HG02943 (cell line): Measurements from ENCODE around the gene GPR65.

Experiments
- ATAC-seq: cut with Tn5 transposase; IDR thresholded peaks from one replicate; pipeline ENCODE4 v1.9.1; 2021; ENCODE audit warnings: mild to moderate bottlenecking, low read depth, moderate library complexity; ENCODE audit not compliant: unreplicated experiment

GPR65 gene, protein sequence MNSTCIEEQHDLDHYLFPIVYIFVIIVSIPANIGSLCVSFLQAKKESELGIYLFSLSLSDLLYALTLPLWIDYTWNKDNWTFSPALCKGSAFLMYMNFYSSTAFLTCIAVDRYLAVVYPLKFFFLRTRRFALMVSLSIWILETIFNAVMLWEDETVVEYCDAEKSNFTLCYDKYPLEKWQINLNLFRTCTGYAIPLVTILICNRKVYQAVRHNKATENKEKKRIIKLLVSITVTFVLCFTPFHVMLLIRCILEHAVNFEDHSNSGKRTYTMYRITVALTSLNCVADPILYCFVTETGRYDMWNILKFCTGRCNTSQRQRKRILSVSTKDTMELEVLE

DNA sequence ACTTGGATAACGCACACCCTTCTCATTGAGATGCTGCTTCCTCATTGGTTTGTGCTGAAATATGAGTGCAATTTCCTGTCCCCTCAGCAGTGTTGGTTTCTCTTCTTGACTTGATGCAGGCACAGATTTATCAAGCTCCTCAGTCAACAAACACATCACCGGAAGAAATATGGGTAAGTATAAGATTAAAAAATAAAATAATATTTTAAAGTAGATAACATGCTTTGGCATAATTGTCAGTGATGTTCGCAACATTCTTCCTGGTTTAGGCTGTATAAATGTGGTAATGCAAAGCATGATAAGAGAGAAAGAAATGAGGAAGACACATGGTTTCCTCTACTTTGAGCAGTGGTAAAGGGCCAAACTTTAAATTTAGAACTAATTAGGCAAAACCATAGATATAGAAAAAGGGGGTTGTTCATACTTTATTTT, at the start of gene GPR65:
TSS of gene GPR65 (plus strand) at position 86 of the 432 bp plus-strand sequence. CDS start 5,713 bp downstream, outside the sequence.
- peak; percentile 68 for ATAC-seq

DNA sequence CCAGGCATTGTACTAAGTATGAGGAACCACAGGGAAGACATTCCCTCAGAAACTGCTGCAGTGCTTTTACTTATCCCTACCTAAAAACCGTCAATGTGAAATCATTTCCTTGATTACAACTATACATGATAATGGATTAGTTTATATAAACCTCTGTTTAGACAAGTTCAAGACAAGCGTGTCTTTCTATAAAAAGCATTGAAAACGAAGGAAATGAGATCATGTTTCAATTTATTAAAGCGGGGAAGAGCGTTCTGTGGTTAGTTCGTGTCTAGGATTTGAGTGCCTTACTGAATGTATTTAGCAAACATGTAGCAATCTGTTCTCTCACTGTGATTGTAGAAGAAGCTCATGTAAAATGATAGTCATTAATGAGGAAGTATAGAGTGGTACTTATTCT, 49.4 kb upstream of the GPR65 start:
- ATAC-seq = no peak

DNA sequence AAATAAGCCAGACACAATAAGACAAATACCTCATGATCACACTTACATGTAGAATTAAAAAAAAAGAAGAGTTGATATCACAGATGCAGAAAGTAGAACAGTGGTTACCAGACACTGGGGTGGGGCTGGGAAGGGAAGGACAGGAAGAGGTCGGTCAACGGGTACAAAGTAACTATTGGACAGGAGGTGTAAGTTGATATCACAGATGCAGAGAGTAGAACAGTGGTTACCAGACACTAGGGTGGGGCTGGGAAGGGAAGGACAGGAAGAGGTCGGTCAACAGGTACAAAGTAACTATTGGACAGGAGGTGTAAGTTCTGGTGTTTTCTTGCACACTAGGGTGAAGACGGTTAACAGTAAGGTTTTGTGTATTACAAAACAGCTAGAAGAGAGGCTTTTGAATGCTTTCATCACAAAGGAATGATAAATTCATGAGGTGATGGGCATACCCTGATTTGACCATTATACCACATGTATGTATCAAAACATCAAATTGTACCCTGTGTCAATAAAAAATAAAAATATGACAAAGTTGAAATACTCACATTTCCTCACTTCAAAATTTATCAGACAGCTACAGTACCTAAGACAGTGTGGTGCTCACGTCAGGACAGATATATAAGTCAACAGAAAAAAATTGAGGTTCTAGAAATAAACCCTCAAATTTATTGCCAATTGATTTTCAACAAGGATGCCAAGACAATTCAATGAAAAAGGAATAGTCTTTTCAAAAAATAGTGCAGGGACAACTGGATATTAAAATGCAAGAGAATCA, 44.7 kb upstream of the GPR65 start:
- no peak for ATAC-seq

DNA sequence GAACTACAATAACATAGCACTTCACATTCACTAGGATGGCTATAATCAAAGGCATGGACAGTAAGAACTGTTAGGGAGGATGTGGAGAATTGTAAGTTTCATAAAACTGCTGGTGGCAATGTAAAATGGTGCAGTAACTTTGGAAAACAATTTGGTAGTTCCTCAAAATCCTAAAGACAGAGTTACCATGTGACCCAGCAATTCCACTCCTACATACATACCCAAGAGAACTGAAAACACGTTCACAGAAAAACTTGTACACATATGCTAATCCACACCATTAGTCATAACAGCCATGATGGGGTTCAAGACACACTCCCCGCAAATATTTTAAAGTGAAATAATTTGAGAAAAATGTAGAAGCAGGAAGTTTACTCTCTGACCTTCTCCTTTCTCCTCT, 43.7 kb upstream of the GPR65 start:
- ATAC-seq = no peak

DNA sequence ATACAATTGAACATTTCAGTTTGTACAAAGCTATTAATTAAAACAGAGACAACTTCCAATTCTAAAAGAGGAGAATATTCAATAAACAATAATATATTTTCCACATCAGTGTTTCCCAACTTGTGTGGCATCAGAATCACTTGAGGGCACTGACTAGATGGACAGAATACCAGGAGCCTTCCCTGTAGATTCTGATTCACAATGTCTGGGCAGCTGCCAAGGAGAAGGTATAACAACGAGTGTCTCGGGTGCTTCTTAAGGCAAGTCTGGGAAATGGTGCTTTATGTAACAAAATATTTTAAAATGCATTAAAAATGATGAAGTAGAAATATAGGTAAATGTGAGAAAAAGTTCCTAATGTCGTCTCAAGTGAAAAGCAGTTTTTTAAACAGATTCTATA, 38.1 kb upstream of the GPR65 start:
- no peak for ATAC-seq

DNA sequence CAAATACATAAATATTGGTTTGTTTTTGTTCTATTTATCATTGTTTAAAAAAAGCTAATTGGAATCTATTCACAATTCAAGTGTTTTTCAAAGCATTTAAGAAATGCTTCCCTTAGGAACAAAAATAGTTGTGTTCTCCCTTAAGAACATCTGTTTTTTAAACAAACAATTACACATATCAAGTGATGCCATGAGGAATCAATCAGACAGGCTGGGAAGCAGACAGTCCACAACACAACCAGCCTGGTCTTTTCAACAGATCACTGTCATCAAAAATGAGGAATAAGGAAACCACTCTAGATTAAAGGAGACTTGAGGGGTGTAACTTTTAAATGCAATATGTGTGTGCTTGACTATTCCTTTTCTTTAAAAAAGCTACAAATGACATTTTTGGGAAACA, 37.4 kb upstream of the GPR65 start:
- no peak for ATAC-seq

DNA sequence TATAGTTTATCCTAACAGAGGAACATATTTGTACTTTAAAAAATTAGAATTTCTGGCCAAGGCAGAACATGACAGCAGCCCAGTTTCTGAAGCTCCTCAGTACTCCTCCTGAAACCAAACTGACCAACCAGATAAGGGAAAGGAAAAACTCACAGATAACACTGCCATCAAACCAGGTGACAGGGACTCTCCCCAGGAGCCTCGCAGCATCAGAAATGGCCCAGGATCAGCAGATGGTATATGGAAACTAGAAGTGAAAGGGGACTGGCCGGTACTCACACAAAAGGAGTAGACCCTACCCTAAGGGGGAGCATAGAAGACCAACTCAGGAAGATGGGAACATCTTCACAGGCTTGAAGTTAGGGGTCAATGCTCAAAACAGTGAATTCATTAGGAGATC, 33.9 kb upstream of the GPR65 start:
- ATAC-seq = no peak

DNA sequence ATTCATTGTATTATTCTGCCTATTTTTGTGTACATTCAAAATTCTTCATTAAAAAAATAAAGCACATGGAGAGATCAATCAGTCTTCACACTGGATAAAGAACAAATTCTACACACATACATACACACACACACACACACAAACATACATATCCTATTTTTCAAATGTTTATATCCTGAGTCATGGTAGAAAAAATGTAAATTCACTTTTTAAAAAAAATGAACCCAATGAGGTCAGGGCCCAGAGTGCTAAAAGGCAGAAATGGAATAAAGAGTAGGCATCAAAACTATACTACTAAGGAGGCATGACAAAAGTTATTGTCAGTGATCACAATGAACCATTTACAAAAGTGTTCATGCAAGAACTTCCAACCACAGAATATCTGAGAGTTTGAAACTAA, 29.3 kb upstream of the GPR65 start:
- ATAC-seq = no peak

DNA sequence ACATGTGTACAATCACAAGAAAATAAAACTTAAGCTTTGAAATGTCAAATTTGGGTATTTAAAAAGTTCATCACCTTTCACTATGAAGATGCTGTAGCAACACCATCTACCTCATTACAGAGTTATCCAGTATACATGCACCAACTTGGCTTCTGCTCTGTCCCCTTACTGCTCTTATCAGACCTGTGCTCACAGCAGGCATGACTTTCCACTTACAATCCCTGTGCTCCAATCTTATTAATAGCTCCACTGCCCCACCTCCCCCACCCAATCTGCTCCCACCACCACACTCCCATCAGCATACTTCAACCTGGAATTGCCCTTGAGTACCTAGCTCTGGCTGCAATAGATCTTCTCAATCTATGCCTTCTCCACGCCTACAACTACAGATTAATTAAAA, 25.2 kb upstream of the GPR65 start:
- no peak for ATAC-seq

DNA sequence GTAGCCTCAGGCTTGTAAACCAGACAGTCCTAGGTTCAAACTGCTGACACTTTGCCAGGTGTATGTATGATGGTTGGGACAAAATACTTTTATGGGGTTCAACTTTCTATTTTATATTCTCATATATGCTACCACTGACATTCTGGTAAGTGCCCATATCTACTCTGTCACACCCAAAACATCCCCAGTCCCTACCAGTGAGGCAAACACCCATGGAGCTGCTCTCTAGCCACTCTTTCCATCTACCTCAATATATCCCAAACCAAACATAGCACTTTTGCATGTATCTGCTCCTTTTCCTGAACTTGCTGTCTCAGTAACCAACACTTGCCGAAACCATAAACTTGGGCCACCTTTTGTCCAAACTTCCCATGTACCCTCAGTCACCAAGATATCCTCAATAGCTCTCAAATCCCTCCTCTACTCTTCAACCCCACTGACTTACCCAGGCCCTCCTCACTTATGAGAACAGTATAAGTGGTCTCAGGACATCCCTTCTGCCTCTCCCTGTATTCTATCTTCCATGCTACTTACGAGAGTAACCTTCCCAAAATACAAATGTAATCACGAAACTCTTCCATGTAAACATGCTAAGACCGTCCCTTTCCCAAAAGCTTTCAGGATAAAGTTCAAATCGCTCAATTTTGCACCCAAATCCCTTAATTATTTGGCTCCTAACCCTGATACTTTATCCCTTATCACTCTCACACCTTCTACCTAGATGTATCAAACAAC, 15.5 kb upstream of the GPR65 start:
- ATAC-seq = no peak

DNA sequence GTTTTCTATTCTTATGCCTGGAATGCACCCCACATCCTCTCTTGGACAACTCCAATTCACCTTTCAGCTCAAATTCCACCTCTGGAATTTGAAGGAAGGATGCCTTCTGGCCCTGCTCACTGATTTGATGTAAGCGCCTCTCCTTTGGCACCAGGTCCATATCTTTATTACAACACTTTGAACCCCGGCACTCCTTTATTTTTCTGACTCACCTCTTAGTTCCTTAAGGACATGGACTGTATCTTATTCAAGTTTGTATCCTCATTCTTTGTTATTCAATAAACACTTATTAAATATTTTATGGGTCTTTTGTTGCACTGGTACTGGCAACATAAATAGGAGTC, 15.0 kb upstream of the GPR65 start:
- ATAC-seq = no peak

DNA sequence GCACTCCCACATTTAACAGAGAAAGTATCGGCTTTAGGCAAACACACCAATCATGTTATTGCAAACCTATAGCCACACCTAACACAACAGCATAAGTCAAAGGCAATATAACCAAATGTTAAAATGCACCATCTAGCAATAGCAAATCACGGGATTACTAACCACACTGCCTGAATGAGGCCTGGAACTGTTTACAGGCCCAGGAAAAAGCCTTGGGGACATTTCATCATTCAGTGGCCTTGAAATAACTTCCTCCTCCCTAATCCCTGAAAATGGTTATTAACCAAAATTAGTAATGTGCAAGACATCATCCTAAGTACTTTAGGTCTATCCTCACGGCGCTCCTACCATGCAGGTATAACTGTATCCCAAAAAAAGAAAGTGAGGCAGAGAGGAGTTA, 14.3 kb upstream of the GPR65 start:
- ATAC-seq = no peak

DNA sequence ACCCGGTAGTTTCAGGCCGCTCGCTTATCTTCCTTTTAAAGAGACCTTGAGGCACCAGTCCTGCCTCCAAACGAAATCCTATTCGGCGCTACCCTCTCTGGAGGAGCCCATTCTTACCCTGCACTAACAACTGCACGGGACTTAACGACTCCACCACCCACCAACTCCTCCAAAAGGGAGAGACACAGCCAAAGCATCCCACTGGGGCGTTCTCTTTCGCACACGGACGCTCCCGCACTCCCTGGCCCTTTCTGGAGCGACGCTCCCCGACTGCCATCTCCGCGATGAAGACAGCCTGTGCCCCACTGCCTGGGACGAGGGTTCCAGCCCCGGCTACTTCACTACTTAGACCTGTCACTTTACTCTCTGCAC, 12.6 kb upstream of the GPR65 start:
- ATAC-seq = peak; percentile 1

DNA sequence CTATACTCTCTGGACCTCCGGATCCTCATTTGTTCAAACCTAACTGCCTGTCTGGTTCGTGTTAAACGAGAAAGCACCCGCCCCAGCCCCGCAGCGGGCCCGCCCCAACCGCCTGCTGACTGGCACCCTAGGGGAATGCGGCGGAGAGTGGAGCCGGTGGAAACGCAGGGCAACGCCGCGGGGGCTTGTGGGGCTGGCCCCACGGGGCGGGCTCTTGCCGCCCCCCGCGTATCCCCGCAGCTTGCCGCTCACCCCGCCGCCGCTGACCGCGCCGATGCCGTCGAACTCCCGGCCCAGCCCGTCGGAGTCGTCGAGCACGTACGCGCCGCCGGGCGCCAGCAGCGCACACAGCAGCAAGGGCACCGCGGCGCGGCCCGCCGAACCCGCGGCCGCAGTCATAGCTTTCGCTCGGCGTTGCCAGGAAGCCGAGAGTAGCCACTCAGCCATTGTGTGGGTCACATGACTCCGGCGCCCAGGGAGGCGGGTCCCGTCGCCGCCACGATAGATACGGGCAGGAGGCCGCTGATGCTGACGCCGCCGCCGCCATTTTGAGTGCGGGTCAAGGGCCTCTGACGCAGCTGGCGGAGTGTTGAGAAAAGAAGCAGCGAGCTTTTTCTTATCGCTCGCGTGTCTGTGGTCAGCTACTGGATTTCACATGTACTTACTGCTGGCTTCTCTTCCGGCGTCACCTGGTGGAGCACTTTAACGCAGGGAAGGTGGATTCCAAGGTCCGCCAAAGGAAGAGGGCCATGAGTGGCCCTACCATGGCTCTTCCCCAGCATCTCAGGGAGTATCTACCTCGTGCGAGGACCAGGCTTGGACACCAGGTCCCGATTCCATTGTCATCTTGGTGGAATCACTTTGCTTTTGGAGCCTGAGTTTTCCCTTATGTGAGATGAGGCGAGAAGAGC, 12.0 kb upstream of the GPR65 start, which contains the start of gene GALC:
TSS of gene GALC (minus strand) at position 465 of the 911 bp plus-strand sequence. CDS start at position 447, 18 bp downstream.
- ATAC-seq = peak; percentile 90

DNA sequence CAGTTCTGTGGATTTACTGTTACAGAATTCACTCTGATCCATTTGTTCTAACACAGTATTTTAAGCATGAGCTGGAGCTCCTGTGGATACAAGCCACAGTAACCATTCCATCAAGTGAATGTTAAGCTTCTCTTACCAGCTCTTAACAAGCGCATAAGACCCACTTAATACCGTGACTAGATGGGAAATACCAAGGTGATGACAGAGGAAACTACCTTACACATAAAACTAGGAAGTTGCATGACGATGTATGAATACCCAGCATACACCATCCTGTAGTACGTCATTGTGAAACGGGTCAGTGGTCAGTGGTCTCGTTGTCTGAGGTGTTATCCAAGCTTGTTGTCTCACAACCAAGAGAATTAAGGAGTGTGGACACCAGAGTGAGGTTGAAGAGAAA, 10.0 kb upstream of the GPR65 start:
- ATAC-seq = no peak

DNA sequence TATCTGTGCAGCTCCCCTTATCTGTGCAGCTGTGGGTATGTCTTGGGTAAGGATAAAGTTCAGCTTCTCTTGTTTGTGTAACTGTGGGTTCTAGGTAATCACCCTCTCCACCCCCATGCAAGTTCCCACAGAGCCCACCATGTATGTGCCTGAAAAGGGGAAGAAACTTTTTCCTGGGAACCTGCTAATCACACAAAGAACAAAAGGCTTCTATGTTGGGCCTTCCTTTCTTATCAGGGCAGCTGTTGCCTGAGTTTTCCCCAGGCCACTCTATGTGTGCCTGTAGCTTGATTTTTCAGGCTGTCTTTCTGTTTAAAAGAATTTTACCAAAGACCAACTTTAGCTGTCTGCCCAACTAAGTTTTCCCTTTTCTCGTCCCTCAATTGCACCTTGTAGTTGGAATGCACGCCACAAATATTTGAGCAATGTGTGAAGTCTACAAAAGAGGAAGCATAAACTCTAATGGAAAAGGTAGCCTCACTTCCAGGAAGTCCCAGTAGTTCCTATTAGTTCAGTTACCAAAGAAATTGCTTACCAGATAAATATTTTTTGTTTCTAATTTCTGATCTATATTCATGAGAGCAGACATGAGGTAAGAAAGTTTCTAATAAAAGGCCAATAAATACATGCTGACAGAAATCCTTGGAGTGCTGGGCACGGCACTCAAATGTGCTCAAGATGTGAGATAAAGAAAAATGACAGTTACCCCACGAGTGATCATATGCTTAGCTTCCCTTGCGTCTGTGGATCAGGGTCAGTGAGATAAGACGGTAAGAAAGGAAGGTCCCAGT, 9.2 kb upstream of the GPR65 start:
- ATAC-seq = no peak

DNA sequence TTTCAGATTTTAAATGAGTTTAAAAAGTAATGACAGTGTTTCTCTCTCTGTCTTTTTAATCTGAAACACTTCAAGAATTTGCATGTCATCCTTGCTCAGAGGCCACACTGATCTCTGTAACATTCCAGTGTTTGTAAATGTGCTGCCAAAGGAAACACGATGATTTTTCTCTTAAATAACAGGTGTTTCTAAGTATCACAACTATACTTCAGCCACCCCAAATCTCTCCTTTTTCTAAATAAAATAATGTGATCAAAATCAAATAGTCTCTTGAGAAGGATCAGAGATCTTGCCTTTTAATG, 8.7 kb upstream of the GPR65 start:
- ATAC-seq = no peak

DNA sequence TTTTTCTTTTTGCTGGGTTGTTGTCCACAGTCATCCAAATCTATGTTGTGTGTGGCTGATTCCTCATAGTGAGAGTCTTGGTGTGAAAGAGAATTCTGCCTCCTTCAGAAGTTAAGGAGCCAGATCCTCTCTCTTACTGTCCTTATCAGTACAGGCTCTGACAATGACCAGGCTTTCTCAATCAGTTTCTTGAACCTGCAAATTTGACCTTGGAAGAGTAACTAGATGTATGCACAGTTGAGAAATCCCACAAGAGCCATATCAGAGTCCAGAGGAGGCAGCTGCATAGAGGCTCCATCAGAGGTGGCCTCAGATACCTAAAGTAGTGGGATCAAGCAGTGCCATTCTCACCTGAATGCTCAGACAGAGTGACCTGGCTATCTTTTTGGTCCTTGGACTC, 6.5 kb upstream of the GPR65 start:
- no peak for ATAC-seq

DNA sequence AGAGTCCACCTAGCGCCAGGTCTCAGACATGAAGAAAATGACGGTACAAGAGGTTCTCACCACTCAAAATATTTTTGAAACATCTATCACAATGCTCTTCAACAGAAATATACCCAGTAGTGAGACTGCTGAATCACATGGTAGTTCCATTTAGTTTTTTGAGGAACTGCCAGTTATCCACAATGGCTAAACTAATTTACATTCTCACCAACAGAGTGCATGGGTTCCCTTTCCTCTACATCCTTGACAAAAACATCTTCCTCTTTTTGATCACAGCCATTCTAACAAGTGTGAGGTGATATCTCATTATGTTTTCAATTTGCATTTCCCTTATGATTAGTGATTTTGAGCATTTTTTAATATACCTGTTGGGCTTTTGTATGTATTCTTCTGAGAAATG, 5.7 kb upstream of the GPR65 start:
- no peak for ATAC-seq
